ENCODE data around the gene MED9.

DNA sequence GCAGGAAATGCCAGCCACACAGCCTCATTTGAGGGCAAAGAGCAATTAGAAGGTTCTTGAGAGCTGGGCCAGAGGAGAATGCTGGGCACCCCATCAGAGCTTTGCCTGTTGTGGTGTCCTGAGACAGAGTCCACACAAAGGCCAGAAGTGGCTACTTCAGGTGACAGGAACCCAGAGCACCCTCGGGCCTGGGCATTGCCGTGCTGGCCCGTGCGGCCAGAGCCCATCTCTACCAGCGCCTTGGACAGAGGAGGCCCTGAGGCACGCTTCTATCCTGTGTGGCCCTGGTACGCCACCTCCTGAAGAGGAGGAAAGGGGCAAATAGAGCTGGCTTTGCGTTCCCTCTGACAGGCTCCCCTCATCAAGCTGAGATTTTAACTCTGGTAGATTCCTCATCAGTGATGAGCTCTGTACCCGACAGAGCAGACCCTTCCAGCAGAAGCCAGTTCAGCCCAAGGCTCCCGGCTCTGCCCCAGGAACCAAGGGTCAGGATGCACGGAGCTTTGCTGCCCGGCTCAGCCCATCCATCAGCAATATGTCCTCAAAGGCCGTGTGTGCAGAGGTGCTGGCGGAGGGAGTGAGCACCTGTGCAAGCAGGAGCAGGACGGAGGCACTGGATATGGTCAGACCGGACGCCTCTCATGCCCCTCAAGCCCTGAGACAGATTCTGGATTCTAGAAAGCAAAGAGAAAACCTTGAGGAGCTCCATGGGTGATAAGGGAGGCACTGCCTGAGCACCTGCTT, 22.8 kb downstream of the MED9 start:
- TF ChIP-seq, protein P1, sequence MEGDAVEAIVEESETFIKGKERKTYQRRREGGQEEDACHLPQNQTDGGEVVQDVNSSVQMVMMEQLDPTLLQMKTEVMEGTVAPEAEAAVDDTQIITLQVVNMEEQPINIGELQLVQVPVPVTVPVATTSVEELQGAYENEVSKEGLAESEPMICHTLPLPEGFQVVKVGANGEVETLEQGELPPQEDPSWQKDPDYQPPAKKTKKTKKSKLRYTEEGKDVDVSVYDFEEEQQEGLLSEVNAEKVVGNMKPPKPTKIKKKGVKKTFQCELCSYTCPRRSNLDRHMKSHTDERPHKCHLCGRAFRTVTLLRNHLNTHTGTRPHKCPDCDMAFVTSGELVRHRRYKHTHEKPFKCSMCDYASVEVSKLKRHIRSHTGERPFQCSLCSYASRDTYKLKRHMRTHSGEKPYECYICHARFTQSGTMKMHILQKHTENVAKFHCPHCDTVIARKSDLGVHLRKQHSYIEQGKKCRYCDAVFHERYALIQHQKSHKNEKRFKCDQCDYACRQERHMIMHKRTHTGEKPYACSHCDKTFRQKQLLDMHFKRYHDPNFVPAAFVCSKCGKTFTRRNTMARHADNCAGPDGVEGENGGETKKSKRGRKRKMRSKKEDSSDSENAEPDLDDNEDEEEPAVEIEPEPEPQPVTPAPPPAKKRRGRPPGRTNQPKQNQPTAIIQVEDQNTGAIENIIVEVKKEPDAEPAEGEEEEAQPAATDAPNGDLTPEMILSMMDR (IDR thresholded peaks at IDR 0.05): no peak
- no peak for TF ChIP-seq POLR2A (IDR thresholded peaks at IDR 0.05)

Measured in heart left ventricle (tissue), 13 donors.